Measurements from ENCODE around the gene PPFIBP1. TPM values are rescaled to one million over a fixed set of nuclear protein-coding genes. Genes with fewer than 3 reads are reported as not detected.

Gene PPFIBP1
- polyA plus RNA-seq, 1 of the 3 experiments (the other 2 are of a cell fraction): 55.0 TPM

GRCh38 chr12:27549236-27549800 is 25.3 kb downstream of the PPFIBP1 start:
- no peaks in the 10 kb centered on the region for H3K9me2 ChIP-seq
- H3K27ac ChIP-seq (ENCODE audit: low read depth in 2 of 2, low read length in 1 of 2): peak overlapping the region; percentile 77 to 99
- peaks cover 13 to 41% of the 10 kb centered on the region in 2 experiments for H3K4me1 ChIP-seq (ENCODE audit: control insufficient read depth in 1 of 2, insufficient read depth in 2 of 2, low read depth in 1 of 2, low read length in 1 of 2)
- no peaks in the 10 kb centered on the region for H4K20me1 ChIP-seq (ENCODE audit: insufficient read depth)
- H3F3A ChIP-seq (replicated peaks; ENCODE audit: insufficient read depth): peaks cover 43% of the 10 kb centered on the region
- H3K79me2 ChIP-seq (ENCODE audit: insufficient read depth): peaks cover 98% of the 10 kb centered on the region
- ChIA-PET POLR2A (no interaction called here), CTCF (no interaction called here)
- 24% methylated on average over 8 of the region's 8 CpGs for WGBS (ENCODE audit: low lambda C conversion rate)
- no peak for DNase-seq
- no peak overlapping the region for H2AFZ ChIP-seq (ENCODE audit: low read depth)
- H3K4me3 ChIP-seq (ENCODE audit: low read depth in 2 of 2, low read length in 1 of 2): no peak overlapping the region
- peaks cover 4 to 14% of the 10 kb centered on the region in 2 experiments for H3K36me3 ChIP-seq (replicated peaks in 1 of 2; ENCODE audit: control insufficient read depth in 1 of 2, insufficient read depth in 2 of 2, low read length in 1 of 2)
- no peaks in the 10 kb centered on the region for H3K27me3 ChIP-seq (ENCODE audit: insufficient read depth)
- H3K9ac ChIP-seq: peak overlapping the region; percentile 71
- peak overlapping the region; percentile 72 for H3K4me2 ChIP-seq
- no peaks in the 10 kb centered on the region for H3K9me3 ChIP-seq
- TF ChIP-seq FOSL2 (IDR thresholded peaks at IDR 0.05; ENCODE audit: borderline replicate concordance, low read depth) (peak; percentile 82; the same call in 1 of the 2 replicates), EZH2phosphoT487 (IDR thresholded peaks at IDR 0.05; ENCODE audit: borderline replicate concordance, low read depth) (no peak), YY1 (IDR thresholded peaks at IDR 0.05; ENCODE audit: low read depth) (no peak), IRF3 (IDR thresholded peaks at IDR 0.05; ENCODE audit: low read depth, low read length) (no peak), TAF1 (IDR thresholded peaks at IDR 0.05; ENCODE audit: borderline replicate concordance, low read depth, low read length) (no peak), RXRA (IDR thresholded peaks at IDR 0.05; ENCODE audit: borderline replicate concordance, low read depth) (peak; percentile 97), MXI1 (IDR thresholded peaks at IDR 0.05; ENCODE audit: low read depth, low read length) (no peak), EP300 (IDR thresholded peaks at IDR 0.05; ENCODE audit: borderline replicate concordance in 1 of 2, low read depth in 1 of 2, low read length in 1 of 2) (peak in 1 of 2 experiments; percentile 32; a peak in 1 of 4 replicates), CHD2 (IDR thresholded peaks at IDR 0.05; ENCODE audit: low read length, partially characterized antibody) (no peak), FOXJ3 (CRISPR knock-in tag; IDR thresholded peaks at IDR 0.05) (no peak), REST (IDR thresholded peaks at IDR 0.05; ENCODE audit: low read depth, low read length) (no peak), RCOR1 (IDR thresholded peaks at IDR 0.05; ENCODE audit: low read length) (no peak), ELF1 (IDR thresholded peaks at IDR 0.05) (no peak), SMC3 (IDR thresholded peaks at IDR 0.05; ENCODE audit: low read depth, low read length) (no peak), GATA2 (CRISPR knock-in tag; IDR thresholded peaks at IDR 0.05) (no peak), MEF2A (IDR thresholded peaks at IDR 0.05; ENCODE audit: borderline replicate concordance, low read depth) (no peak), USF1 (IDR thresholded peaks at IDR 0.05; ENCODE audit: borderline replicate concordance, low read depth) (no peak), TCF12 (IDR thresholded peaks at IDR 0.05) (peak; percentile 65), FOXM1 (IDR thresholded peaks at IDR 0.05; ENCODE audit: low read depth) (no peak), SIN3A (IDR thresholded peaks at IDR 0.05; ENCODE audit: borderline replicate concordance, low read depth, low read length) (no peak), POLR2AphosphoS5 (IDR thresholded peaks at IDR 0.05; ENCODE audit: low read depth, low read length) (peak; percentile 50; the same call in 1 of the 2 replicates), NRF1 (IDR thresholded peaks at IDR 0.05; ENCODE audit: low read depth, low read length) (no peak), USF2 (IDR thresholded peaks at IDR 0.05; ENCODE audit: borderline replicate concordance, low read depth, low read length) (no peak), RAD21 (IDR thresholded peaks at IDR 0.05; ENCODE audit: low read length) (no peak), ZBTB33 (IDR thresholded peaks at IDR 0.05; ENCODE audit: borderline replicate concordance, low read depth) (no peak)

Measured in SK-N-SH (cell line).